Mucosa of descending colon (tissue), 3 donors: Measurements from ENCODE around the gene SEMG1. TPM values are rescaled to one million over a fixed set of nuclear protein-coding genes. Genes with fewer than 3 reads are reported as not detected.

ENCODE experiments used
- ATAC-seq: fragments of 200-7000 bp; cut with Tn5 transposase; one replicate; pipeline ENCODE4 v1.9.1; 2020; ENCODE audit warnings: mild to moderate bottlenecking, moderate library complexity
- DNase-seq, 3 donors: peaks; one replicate each; pipeline ENCODE4 v3.0.0-alpha.2; 2020
- H3K36me3 ChIP-seq: fragments of 200-600 bp; one replicate; pipeline ENCODE4 v1.8.0; 2021; ENCODE audit warnings: low read depth, mild to moderate bottlenecking
- H3K4me1 ChIP-seq: fragments of 200-600 bp; one replicate; pipeline ENCODE4 v1.8.0; 2021; ENCODE audit warnings: low read depth, mild to moderate bottlenecking
- H3K4me3 ChIP-seq: fragments of 200-600 bp; one replicate; pipeline ENCODE4 v1.8.0; 2021; ENCODE audit warnings: mild to moderate bottlenecking
- H3K9me3 ChIP-seq: fragments of 200-600 bp; one replicate; pipeline ENCODE4 v1.8.0; 2021; ENCODE audit warnings: mild to moderate bottlenecking
- intact Hi-C, 2 donors: fragments of 100-400 bp; cut with DNase I in 1 of 2; cut with micrococcal nuclease in 1 of 2; formaldehyde crosslinking; loops; one replicate each; pipeline versions ENCODE4 v1.11.0 to v1.11.1; 2022; cut with DNase I, micrococcal nuclease
- total RNA-seq, 3 donors: library from RNA; stranded (reverse); fragmentation: NEBNext Ultra II Directional in 2 of 3; extraction: Animal tissue kit (Norgen Biotek cat#: 25700) in 2 of 3; gene quantifications; one replicate each; pipeline versions ENCODE4 v1.2.1 to v1.2.4, GENCODE V29; 2021 to 2023
- TF ChIP-seq, protein P1 (sequence below): fragments of 200-600 bp; IDR thresholded peaks from one replicate; pipeline ENCODE4 v1.8.0; 2022; ENCODE audit warnings: antibody characterized with exemption, mild to moderate bottlenecking
- donor health status: DM: no; HTN: no; CAD: no; lungs with moderate emphysema.
- donor health status: DM: no; HTN: no; CAD: no.
- donor health status: DM: no; HTN: yes; CAD: no.

SEMG1 gene
- total RNA-seq, 3 donors from 2014 or later, result not detected

DNA sequence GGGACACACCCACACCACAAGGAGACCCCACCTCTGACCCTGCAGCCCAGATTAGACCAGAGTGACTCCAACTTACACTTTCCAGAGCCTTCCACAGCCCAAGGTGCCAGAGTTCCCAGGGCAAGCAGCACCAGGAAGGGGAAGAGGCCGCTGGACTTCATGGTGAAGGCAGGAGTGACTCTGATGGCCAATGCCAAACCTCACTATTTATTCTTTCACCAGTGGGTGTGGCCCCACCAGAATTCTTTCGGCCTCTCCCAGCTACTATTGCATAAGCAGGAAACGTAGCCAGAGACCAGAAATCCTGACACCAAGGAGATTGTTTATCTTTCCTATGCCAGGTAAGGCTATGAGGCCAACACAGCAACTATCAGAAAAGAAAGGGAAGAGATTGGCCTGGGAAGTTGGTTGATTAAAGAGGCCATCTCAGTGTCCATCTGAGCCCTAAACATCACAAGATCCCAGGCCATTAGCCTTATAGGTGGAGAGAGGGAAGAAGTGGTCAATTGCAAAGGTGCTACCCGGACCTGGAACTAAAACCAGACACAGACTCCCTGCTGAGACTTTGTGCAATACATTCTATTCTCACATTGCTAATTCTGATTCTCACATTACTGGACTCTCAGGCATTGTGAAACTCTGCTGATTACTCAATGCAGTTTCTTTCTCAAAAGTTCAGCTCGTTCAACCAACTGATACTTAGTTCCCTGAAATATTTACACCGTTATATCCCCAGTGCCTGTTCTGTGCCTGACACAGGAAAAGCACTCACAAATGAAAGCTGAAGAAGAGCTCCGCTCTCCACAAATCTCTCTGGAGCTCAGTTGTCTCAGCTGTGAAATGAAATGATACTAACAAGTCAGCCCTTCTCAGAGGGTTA, 47.8 kb downstream of the SEMG1 start, which contains the start of gene SLPI:
SLPI (minus strand) TSS at position 182 of the 880 bp plus-strand sequence; CDS start at position 161, 21 bp downstream.
- no peaks in the 10 kb centered on the region for H3K9me3 ChIP-seq
- H3K4me3 ChIP-seq, result no peak within 1 kb of the TSS
- TF ChIP-seq, protein P1, sequence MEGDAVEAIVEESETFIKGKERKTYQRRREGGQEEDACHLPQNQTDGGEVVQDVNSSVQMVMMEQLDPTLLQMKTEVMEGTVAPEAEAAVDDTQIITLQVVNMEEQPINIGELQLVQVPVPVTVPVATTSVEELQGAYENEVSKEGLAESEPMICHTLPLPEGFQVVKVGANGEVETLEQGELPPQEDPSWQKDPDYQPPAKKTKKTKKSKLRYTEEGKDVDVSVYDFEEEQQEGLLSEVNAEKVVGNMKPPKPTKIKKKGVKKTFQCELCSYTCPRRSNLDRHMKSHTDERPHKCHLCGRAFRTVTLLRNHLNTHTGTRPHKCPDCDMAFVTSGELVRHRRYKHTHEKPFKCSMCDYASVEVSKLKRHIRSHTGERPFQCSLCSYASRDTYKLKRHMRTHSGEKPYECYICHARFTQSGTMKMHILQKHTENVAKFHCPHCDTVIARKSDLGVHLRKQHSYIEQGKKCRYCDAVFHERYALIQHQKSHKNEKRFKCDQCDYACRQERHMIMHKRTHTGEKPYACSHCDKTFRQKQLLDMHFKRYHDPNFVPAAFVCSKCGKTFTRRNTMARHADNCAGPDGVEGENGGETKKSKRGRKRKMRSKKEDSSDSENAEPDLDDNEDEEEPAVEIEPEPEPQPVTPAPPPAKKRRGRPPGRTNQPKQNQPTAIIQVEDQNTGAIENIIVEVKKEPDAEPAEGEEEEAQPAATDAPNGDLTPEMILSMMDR, result no peak
- intact Hi-C loops, result no loop called here
- no peaks in the 10 kb centered on the region for H3K36me3 ChIP-seq
- DNase-seq (peak; percentile 66 to 73 (median 70)), ATAC-seq (peak; percentile 97)
- H3K4me1 ChIP-seq, result peaks cover 13% of the 10 kb centered on the region

DNA sequence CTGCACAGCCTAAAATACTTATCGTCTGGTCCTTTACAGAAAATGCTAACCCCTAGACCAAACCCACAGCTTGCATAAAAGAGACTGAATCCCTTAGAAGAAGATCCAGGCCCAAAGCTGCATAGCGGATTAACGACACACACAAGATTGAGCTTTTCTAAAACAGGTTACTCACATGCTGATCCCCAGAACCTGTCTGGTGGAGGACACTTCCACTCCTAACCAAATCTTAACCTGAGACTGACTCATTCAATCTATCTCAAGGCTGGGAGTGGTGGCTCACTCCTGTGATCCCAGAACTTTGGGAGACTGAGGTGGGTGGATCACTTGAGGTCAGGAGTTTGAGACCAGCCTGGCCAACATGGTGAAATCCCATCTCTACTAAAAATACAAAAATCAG, 50.3 kb downstream of the SEMG1 start:
- TF ChIP-seq, protein P1, result no peak
- no peaks in the 10 kb centered on the region for H3K36me3 ChIP-seq
- DNase-seq, result no peak
- no peak for ATAC-seq
- peaks cover 13% of the 10 kb centered on the region for H3K4me1 ChIP-seq
- intact Hi-C loops, result no loop called here
- no peak overlapping the region for H3K4me3 ChIP-seq
- H3K9me3 ChIP-seq, result no peaks in the 10 kb centered on the region

DNA sequence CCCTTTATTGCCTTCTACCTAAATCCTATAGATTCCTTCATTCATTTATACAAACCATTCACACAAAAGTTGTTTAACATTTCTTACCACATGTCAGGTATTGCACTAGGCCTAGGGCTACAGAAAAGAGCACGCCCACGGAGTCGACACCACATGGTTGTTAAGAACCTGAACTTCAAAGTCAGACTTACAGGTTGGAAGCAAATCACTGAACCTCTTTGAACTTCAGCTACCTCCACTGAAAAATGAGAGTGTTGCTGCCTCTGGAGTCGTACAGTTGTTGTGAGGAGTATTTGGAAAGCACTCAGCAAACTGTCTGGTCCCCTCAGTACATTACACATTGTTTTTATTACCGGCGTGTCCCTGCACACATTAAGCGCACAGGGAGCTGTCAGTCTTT, 50.9 kb downstream of the SEMG1 start:
- Histone ChIP-seq H3K4me3 (no peak overlapping the region), H3K4me1 (peaks cover 13% of the 10 kb centered on the region), H3K36me3 (no peaks in the 10 kb centered on the region), H3K9me3 (no peaks in the 10 kb centered on the region)
- ATAC-seq, result no peak
- intact Hi-C loops, result no loop called here
- DNase-seq, result no peak
- TF ChIP-seq, protein P1, result no peak

DNA sequence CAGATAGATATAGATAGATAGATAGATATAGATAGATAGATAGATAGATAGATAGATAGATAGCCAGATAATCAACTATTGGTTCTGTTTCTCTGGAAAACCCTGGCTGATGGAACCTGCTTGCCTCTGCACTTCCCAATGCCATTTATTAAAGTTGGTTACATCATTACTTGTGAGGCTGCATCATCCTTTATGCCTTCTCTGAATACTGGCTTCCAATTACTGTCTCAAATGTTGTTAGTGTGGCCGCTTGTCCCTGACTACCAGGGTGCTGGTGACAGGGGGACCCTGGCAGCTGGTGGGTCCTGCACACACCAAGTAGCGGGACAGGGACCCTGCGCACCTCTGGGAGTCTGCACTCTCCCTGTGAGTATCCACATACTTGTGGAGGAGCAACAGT, 51.4 kb downstream of the SEMG1 start:
- H3K4me1 ChIP-seq, result peaks cover 13% of the 10 kb centered on the region
- no peak for DNase-seq
- intact Hi-C loops, result no loop called here

DNA sequence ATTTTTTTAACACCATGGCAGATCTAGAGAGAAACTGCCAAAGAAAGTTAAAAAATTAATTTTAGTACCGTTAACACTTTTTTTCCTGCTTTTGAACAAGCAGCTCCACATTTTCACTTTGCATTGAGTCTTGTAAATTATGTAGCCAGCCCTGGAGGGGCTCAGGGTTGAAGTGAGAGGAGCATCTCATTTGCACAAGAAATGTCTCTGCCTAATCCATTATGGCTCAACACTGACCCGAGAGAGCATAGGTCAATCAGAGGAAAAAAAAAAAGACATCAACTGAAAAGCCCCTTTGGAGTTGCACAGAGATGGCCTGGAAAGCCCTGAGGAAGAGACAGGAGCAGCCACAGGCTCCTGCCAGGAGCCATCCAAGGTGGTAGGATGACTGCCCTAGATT, 51.8 kb downstream of the SEMG1 start:
- intact Hi-C loops, result no loop called here
- ATAC-seq, result no peak
- DNase-seq, result no peak

More for the DNA sequence above, 51.4 kb downstream of the SEMG1 start:
- H3K4me3 ChIP-seq, result no peak overlapping the region
- TF ChIP-seq, protein P1, result no peak
- no peak for ATAC-seq
- H3K9me3 ChIP-seq, result no peaks in the 10 kb centered on the region
- no peaks in the 10 kb centered on the region for H3K36me3 ChIP-seq

More for the DNA sequence above, 51.8 kb downstream of the SEMG1 start:
- Histone ChIP-seq H3K4me3 (no peak overlapping the region), H3K4me1 (peaks cover 13% of the 10 kb centered on the region), H3K36me3 (no peaks in the 10 kb centered on the region), H3K9me3 (no peaks in the 10 kb centered on the region)
- TF ChIP-seq, protein P1, result no peak

Other genes starting within 250 kb of the SEMG1 start
- gene TOMM34, start 246.6 kb upstream of the SEMG1 start, total RNA-seq, result 10 to 100 TPM; 10.9 to 15.4 (median 13.3) TPM
- gene STK4, start 240.5 kb upstream of the SEMG1 start, total RNA-seq, result 10 to 100 TPM; 34.2 to 42.0 (median 36.6) TPM
- gene KCNS1, start 105.9 kb upstream of the SEMG1 start, total RNA-seq, result under 1 TPM in 2 of 3 donors, not detected in 1; 0.09 to 0.17 TPM
- gene WFDC5, start 91.9 kb upstream of the SEMG1 start, total RNA-seq, result not detected
- not detected for gene WFDC12, start 82.6 kb upstream of the SEMG1 start, total RNA-seq
- 100 to 1,000 TPM in 2 of 3 donors, 10 to 100 TPM in 1; 86.8 to 399 (median 294) TPM for gene PI3, start 32.1 kb upstream of the SEMG1 start, total RNA-seq
- gene SEMG2, start 14.3 kb downstream of the SEMG1 start, total RNA-seq, result not detected
- 100 to 1,000 TPM in 1 of 3 donors, 10 to 100 TPM in 2; 29.9 to 132 (median 43.3) TPM for gene SLPI, start 47.5 kb downstream of the SEMG1 start, total RNA-seq
- gene RBPJL, start 99.8 kb downstream of the SEMG1 start, total RNA-seq, result not detected
- gene MATN4, start 101.3 kb downstream of the SEMG1 start, total RNA-seq, result under 1 TPM in 2 of 3 donors, not detected in 1; 0.17 to 0.22 TPM
- gene SDC4, start 141.4 kb downstream of the SEMG1 start, total RNA-seq, result 100 to 1,000 TPM; 114 to 145 (median 122) TPM
- 10 to 100 TPM; 37.2 to 41.7 (median 39.9) TPM for gene SYS1, start 156.1 kb downstream of the SEMG1 start, total RNA-seq
- 1 to 10 TPM; 1.4 to 2.1 (median 1.6) TPM for gene TP53TG5, start 171.3 kb downstream of the SEMG1 start, total RNA-seq
- gene DBNDD2, start 201.3 kb downstream of the SEMG1 start, total RNA-seq, result 100 to 1,000 TPM; 108 to 125 (median 124) TPM
- gene PIGT, start 209.1 kb downstream of the SEMG1 start, total RNA-seq, result 100 to 1,000 TPM in 2 of 3 donors, 10 to 100 TPM in 1; 92.1 to 137 (median 124) TPM